ENCODE measurements around the gene LHFPL2. TPM values are rescaled to one million over a fixed set of nuclear protein-coding genes. Genes with fewer than 3 reads are reported as not detected.

The LHFPL2 gene
- total and polyA plus RNA-seq, 2 experiments from 2014 or later, result 10.6 to 50.8 TPM

- Mint-ChIP-seq H3K9me3 (no peaks in the 10 kb centered on the region), H3K4me3 (no peak overlapping the region), H3K4me1 (peaks cover 56% of the 10 kb centered on the region), H3K27ac (peak overlapping the region; percentile 52; the same call in 1 of the 2 replicates), H3K36me3 (ENCODE audit: low read depth) (peaks cover 46% of the 10 kb centered on the region), H3K27me3 (ENCODE audit: insufficient read depth, low read depth, poor library complexity) (peaks cover 11% of the 10 kb centered on the region)
- H4K20me1 ChIP-seq (replicated peaks; ENCODE audit: insufficient read depth), result peaks cover 40% of the 10 kb centered on the region
- H3K36me3 ChIP-seq (ENCODE audit: insufficient read depth), result peaks cover 7% of the 10 kb centered on the region
- H3K9me2 ChIP-seq (ENCODE audit: insufficient read depth), result no peaks in the 10 kb centered on the region
- no peak overlapping the region for H3K4me3 ChIP-seq
- H3K27ac ChIP-seq (ENCODE audit: low read depth), result no peak overlapping the region
- DNase-seq (ENCODE audit: low spot score) (no peak), ATAC-seq (no peak)
- H3K27me3 ChIP-seq (ENCODE audit: insufficient read depth), result no peaks in the 10 kb centered on the region
- H3K79me2 ChIP-seq (replicated peaks; ENCODE audit: insufficient read depth), result peaks cover 80% of the 10 kb centered on the region
- TF ChIP-seq REST (IDR thresholded peaks at IDR 0.05; ENCODE audit: unreplicated experiment) (no peak), ETS1 (IDR thresholded peaks at IDR 0.05) (no peak), CREB1 (CRISPR knock-in tag; IDR thresholded peaks at IDR 0.05; ENCODE audit: low read depth) (no peak), EZH2phosphoT487 (IDR thresholded peaks at IDR 0.05; ENCODE audit: unreplicated experiment) (no peak), ZNF331 (CRISPR knock-in tag; IDR thresholded peaks at IDR 0.05; ENCODE audit: low read depth) (no peak), ZNF462 (CRISPR knock-in tag; IDR thresholded peaks at IDR 0.05) (no peak), CTCF (conservative IDR thresholded peaks at IDR 0.05; ENCODE audit: low read depth in 2 of 2) (no peak), STAT1 (IDR thresholded peaks at IDR 0.05; ENCODE audit: unreplicated experiment) (no peak), JUNB (IDR thresholded peaks at IDR 0.05; ENCODE audit: unreplicated experiment) (no peak), POLR2AphosphoS5 (IDR thresholded peaks at IDR 0.05; ENCODE audit: low read depth) (no peak), EZH2 (IDR thresholded peaks at IDR 0.05; ENCODE audit: low read depth, unreplicated experiment) (no peak), NANOG (IDR thresholded peaks at IDR 0.05; ENCODE audit: borderline replicate concordance) (no peak), ZNF114 (CRISPR knock-in tag; IDR thresholded peaks at IDR 0.05) (no peak)
- no peak overlapping the region for H2AFZ ChIP-seq
- peaks cover 4% of the 10 kb centered on the region; the same call in 1 of the 2 replicates for H3F3A ChIP-seq (replicated peaks; ENCODE audit: low read depth)
- no peak overlapping the region for H3K4me2 ChIP-seq
- peaks cover 32% of the 10 kb centered on the region for H3K4me1 ChIP-seq (ENCODE audit: insufficient read depth)
Observed at GRCh38 chr5:78644741-78645300, 3.8 kb downstream of the LHFPL2 start.
